ENCODE results near the gene PLA2G4C.

DNA sequence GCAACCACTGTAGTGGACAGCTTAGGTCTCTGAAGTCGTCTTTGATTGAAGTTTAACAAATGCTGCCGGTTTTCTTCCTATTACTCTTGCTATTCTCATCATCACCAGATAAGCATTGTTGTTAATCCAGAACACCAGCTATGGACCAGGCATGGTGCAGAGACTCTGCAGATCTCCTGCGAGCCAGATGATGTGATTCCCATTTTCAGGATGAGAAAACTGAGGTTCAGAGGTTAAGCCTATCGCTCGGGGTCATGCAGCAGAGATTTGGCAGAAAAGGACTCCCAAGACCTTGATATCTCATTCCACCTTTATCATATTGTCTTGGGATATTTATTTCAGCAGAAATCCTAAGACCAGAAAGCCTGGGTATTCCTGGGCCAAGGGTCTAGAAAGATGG is 50.2 kb downstream of the PLA2G4C start:
- TF ChIP-seq, protein P1, sequence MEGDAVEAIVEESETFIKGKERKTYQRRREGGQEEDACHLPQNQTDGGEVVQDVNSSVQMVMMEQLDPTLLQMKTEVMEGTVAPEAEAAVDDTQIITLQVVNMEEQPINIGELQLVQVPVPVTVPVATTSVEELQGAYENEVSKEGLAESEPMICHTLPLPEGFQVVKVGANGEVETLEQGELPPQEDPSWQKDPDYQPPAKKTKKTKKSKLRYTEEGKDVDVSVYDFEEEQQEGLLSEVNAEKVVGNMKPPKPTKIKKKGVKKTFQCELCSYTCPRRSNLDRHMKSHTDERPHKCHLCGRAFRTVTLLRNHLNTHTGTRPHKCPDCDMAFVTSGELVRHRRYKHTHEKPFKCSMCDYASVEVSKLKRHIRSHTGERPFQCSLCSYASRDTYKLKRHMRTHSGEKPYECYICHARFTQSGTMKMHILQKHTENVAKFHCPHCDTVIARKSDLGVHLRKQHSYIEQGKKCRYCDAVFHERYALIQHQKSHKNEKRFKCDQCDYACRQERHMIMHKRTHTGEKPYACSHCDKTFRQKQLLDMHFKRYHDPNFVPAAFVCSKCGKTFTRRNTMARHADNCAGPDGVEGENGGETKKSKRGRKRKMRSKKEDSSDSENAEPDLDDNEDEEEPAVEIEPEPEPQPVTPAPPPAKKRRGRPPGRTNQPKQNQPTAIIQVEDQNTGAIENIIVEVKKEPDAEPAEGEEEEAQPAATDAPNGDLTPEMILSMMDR (IDR thresholded peaks at IDR 0.05), result no peak
- no peak for TF ChIP-seq POLR2A (IDR thresholded peaks at IDR 0.05)
- TF ChIP-seq EP300 (IDR thresholded peaks at IDR 0.05; ENCODE audit: low read depth), result no peak
- no peak for TF ChIP-seq POLR2AphosphoS5 (IDR thresholded peaks at IDR 0.05)
